WTC11 (cell line): ENCODE results near the gene RBM20. TPM values are rescaled to one million over a fixed set of nuclear protein-coding genes. Genes with fewer than 3 reads are reported as not detected.

ENCODE experiments used
- ATAC-seq: fragments of 200-7000 bp; cut with Tn5 transposase; 2 replicates; pipeline ENCODE4 v1.10.0; 2021; ENCODE audit warnings: mild to moderate bottlenecking, moderate library complexity
- CTCF ChIA-PET: fragments of 300-600 bp; sonication (Branson Sonifier 250); formaldehyde crosslinking; loops from one replicate; lab custom pipeline; 2021; ENCODE audit warnings: antibody characterized with exemption; lab: Charles Lee
- POLR2A ChIA-PET: fragments of 350-600 bp; sonication (Branson Sonifier 250); formaldehyde crosslinking; loops from one replicate; lab custom pipeline; 2021; ENCODE audit warnings: antibody characterized with exemption; lab: Charles Lee
- DNase-seq: peaks from one replicate; pipeline ENCODE4 v3.0.0; 2021; ENCODE audit warnings: low spot score
- H3K27ac Mint-ChIP-seq: 2 replicates; pipeline ENCODE4 v1.8.0; 2021; ENCODE audit warnings: mixed read lengths
- H3K27me3 Mint-ChIP-seq: 2 replicates; pipeline ENCODE4 v1.8.0; 2021; ENCODE audit warnings: low read depth, mild to moderate bottlenecking, moderate library complexity, mixed read lengths
- H3K36me3 Mint-ChIP-seq: 2 replicates; pipeline ENCODE4 v1.8.0; 2021; ENCODE audit warnings: mixed read lengths
- H3K4me1 Mint-ChIP-seq: 2 replicates; pipeline ENCODE4 v1.8.0; 2022; ENCODE audit warnings: mixed read lengths
- H3K4me3 Mint-ChIP-seq: 2 replicates; pipeline ENCODE4 v1.8.0; 2021; ENCODE audit warnings: mild to moderate bottlenecking, moderate library complexity, mixed read lengths
- H3K9me3 Mint-ChIP-seq: 2 replicates; pipeline ENCODE4 v1.8.0; 2021; ENCODE audit warnings: mixed read lengths
- CBFB ChIP-seq: sonication (generic); formaldehyde crosslinking; IDR thresholded peaks from 2 replicates; pipeline ENCODE4 v1.8.1; 2022; ENCODE audit warnings: mild to moderate bottlenecking, low read depth, missing genetic modification reagents
- EMX1 ChIP-seq: fragments of 250-450 bp; sonication (Bioruptor Pico); IDR thresholded peaks from 2 replicates; pipeline ENCODE4 v1.8.0; 2021; ENCODE audit warnings: mild to moderate bottlenecking
- FOXP1 ChIP-seq: sonication (generic); formaldehyde crosslinking; IDR thresholded peaks from 2 replicates; pipeline ENCODE4 v1.8.0; 2022; ENCODE audit warnings: missing genetic modification reagents, mild to moderate bottlenecking, moderate library complexity, borderline replicate concordance
- JAZF1 ChIP-seq: fragments of 250-450 bp; sonication (Bioruptor Pico); IDR thresholded peaks from 2 replicates; pipeline ENCODE4 v1.9.0; 2021; ENCODE audit warnings: moderate library complexity, mild to moderate bottlenecking, inconsistent platforms
- NFE2L1 ChIP-seq: sonication (generic); formaldehyde crosslinking; IDR thresholded peaks from 2 replicates; pipeline ENCODE4 v1.8.1; 2023; ENCODE audit warnings: missing genetic modification reagents
- NFYB ChIP-seq: sonication (generic); formaldehyde crosslinking; conservative IDR thresholded peaks from 2 replicates; pipeline ENCODE4 v1.8.0; 2022; ENCODE audit warnings: low read depth, missing genetic modification reagents
- RORB ChIP-seq: fragments of 250-450 bp; sonication (Bioruptor Pico); IDR thresholded peaks from 2 replicates; pipeline ENCODE4 v1.9.0; 2021; ENCODE audit warnings: mild to moderate bottlenecking
- SMAD3 ChIP-seq: sonication (generic); formaldehyde crosslinking; IDR thresholded peaks from 2 replicates; pipeline ENCODE4 v1.8.0; 2022; ENCODE audit warnings: missing genetic modification reagents, mild to moderate bottlenecking, borderline replicate concordance
- SP1 ChIP-seq: sonication (generic); formaldehyde crosslinking; conservative IDR thresholded peaks from 2 replicates; pipeline ENCODE4 v1.8.1; 2022; ENCODE audit warnings: missing genetic modification reagents
- ZNF138 ChIP-seq: sonication (generic); formaldehyde crosslinking; conservative IDR thresholded peaks from 2 replicates; pipeline ENCODE4 v1.8.1; 2022; ENCODE audit warnings: mild to moderate bottlenecking, moderate library complexity, missing genetic modification reagents
- ZNF232 ChIP-seq: sonication (generic); formaldehyde crosslinking; IDR thresholded peaks from 2 replicates; pipeline ENCODE4 v1.8.0; 2022; ENCODE audit warnings: mild to moderate bottlenecking, missing genetic modification reagents
- total RNA-seq: library from RNA; stranded (reverse); gene quantifications from 3 replicates; pipeline ENCODE4 v1.2.3, GENCODE V29; 2021
- TF ChIP-seq, protein P1 (sequence below): sonication (generic); formaldehyde crosslinking; IDR thresholded peaks from 2 replicates; pipeline ENCODE4 v1.8.0; 2022; ENCODE audit warnings: mild to moderate bottlenecking, missing genetic modification reagents
- TF ChIP-seq, protein P2 (sequence below): sonication (generic); formaldehyde crosslinking; IDR thresholded peaks from 2 replicates; pipeline ENCODE4 v1.8.0; 2022; ENCODE audit warnings: mild to moderate bottlenecking, missing genetic modification reagents
- TF ChIP-seq, protein P3 (sequence below): sonication (generic); formaldehyde crosslinking; IDR thresholded peaks from 2 replicates; pipeline ENCODE4 v1.8.1; 2022; ENCODE audit warnings: missing genetic modification reagents, borderline replicate concordance
- TF ChIP-seq, protein P4 (sequence below): sonication (generic); formaldehyde crosslinking; IDR thresholded peaks from 2 replicates; pipeline ENCODE4 v1.8.1; 2023; ENCODE audit warnings: mild to moderate bottlenecking, missing genetic modification reagents
- TF ChIP-seq, protein P5 (sequence below): sonication (generic); formaldehyde crosslinking; IDR thresholded peaks from 2 replicates; pipeline ENCODE4 v1.8.0; 2023; ENCODE audit warnings: missing genetic modification reagents, mild to moderate bottlenecking, borderline replicate concordance
- TF ChIP-seq, protein P6 (sequence below): sonication (generic); formaldehyde crosslinking; IDR thresholded peaks from 2 replicates; pipeline ENCODE4 v1.8.1; 2022; ENCODE audit warnings: mild to moderate bottlenecking, moderate library complexity, missing genetic modification reagents
- TF ChIP-seq, protein P7 (sequence below): sonication (generic); formaldehyde crosslinking; IDR thresholded peaks from 2 replicates; pipeline ENCODE4 v1.8.1; 2022; ENCODE audit warnings: low read depth, missing genetic modification reagents, borderline replicate concordance
- TF ChIP-seq, protein P8 (sequence below): sonication (generic); formaldehyde crosslinking; IDR thresholded peaks from 2 replicates; pipeline ENCODE4 v1.8.1; 2022; ENCODE audit warnings: mild to moderate bottlenecking, missing genetic modification reagents, moderate library complexity, borderline replicate concordance

Gene RBM20
- total RNA-seq, 1 experiment from 2014 or later: 0.52 TPM

DNA sequence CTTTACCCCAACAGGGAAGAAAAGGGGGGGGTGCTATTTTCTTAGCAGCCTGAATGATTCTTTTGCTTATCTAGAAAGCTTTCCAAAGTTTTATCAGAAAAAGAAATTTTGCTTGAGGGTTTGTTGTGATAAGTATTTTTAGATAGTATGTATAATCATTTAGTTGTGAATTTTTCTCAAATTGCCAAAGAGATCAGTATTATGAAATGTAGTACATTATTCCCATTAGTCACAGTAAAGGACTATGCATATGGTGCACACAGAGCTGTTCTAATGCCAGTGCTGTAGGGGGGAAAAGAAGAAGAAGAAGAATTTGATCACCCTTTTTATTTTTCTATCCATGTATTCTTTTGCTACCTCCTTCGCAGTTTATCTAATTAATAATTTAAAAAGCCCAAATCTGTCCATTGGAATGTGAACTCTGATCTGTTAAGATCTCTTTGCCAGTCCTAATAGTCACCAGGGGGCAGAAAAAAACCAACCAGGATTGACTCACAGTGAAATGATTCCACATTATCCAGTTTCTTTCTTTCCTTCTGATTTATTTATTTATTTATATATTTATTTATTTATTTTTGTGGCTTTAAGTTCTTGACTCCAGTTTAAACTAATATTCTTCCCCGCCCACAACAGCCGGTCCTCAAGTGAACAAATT, 4.7 kb downstream of the RBM20 start (continued):
- no peak for TF ChIP-seq ZNF138 (CRISPR knock-in tag)
- TF ChIP-seq SP1 (CRISPR knock-in tag): no peak
- TF ChIP-seq EMX1 (CRISPR knock-in tag): no peak
- TF ChIP-seq, protein P1, sequence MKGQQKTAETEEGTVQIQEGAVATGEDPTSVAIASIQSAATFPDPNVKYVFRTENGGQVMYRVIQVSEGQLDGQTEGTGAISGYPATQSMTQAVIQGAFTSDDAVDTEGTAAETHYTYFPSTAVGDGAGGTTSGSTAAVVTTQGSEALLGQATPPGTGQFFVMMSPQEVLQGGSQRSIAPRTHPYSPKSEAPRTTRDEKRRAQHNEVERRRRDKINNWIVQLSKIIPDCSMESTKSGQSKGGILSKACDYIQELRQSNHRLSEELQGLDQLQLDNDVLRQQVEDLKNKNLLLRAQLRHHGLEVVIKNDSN (CRISPR knock-in tag): no peak
- TF ChIP-seq, protein P2, sequence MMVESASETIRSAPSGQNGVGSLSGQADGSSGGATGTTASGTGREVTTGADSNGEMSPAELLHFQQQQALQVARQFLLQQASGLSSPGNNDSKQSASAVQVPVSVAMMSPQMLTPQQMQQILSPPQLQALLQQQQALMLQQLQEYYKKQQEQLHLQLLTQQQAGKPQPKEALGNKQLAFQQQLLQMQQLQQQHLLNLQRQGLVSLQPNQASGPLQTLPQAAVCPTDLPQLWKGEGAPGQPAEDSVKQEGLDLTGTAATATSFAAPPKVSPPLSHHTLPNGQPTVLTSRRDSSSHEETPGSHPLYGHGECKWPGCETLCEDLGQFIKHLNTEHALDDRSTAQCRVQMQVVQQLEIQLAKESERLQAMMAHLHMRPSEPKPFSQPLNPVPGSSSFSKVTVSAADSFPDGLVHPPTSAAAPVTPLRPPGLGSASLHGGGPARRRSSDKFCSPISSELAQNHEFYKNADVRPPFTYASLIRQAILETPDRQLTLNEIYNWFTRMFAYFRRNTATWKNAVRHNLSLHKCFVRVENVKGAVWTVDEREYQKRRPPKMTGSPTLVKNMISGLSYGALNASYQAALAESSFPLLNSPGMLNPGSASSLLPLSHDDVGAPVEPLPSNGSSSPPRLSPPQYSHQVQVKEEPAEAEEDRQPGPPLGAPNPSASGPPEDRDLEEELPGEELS (CRISPR knock-in tag): no peak
- TF ChIP-seq JAZF1 (CRISPR knock-in tag): no peak
- no peak for TF ChIP-seq SMAD3 (CRISPR knock-in tag)
- TF ChIP-seq, protein P3, sequence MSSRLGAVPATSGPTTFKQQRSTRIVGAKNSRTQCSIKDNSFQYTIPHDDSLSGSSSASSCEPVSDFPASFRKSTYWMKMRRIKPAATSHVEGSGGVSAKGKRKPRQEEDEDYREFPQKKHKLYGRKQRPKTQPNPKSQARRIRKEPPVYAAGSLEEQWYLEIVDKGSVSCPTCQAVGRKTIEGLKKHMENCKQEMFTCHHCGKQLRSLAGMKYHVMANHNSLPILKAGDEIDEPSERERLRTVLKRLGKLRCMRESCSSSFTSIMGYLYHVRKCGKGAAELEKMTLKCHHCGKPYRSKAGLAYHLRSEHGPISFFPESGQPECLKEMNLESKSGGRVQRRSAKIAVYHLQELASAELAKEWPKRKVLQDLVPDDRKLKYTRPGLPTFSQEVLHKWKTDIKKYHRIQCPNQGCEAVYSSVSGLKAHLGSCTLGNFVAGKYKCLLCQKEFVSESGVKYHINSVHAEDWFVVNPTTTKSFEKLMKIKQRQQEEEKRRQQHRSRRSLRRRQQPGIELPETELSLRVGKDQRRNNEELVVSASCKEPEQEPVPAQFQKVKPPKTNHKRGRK (CRISPR knock-in tag): no peak

DNA sequence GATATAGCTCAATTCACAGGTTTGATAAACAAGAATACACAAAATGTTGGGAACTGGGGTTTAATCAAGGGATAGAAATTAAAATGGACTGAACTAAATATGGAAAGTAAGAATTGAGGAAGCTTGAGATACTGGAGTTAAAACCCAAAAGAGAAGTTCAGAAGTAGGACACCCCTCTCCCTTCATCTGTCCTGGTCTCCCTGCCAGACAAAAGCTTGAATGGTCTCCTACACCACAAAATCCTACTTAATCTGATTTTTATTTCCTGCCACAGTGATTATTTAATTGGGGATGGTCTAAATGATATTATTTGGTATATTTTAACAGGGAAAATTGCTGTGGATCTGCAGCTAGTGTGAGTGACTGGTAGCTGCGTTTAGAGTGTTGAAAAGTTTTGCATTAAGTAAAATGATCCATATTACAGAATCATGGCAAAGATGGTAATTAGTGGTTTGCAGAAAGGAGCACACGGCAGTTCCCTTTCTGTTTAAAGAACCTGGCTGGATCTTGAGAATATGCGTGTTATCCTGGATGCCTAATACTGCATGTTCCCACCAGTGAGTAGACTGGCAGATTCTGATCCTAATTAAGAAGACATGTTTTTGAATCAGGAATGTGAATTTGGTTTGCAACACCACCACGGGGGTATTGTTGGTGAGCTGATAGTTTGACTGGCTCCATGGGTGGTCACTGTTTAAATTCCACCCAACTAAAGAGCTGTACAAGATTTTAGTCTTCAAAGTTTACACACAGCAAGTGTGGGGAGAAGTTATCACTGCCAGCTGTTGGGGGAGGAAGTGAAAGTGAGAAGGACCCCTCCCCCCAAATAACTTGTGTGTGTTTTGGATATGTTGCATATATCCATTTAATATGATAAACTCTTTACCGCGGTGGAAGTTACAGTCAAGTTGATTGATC, 5.5 kb downstream of the RBM20 start:
- Mint-ChIP-seq H3K9me3 (no peaks in the 10 kb centered on the region), H3K27ac (no peak overlapping the region), H3K4me3 (no peak overlapping the region), H3K27me3 (peaks cover 24% of the 10 kb centered on the region), H3K36me3 (no peaks in the 10 kb centered on the region), H3K4me1 (peaks cover 17% of the 10 kb centered on the region)
- ChIA-PET POLR2A (no interaction called here), CTCF (interaction anchor here (1.4 to 2.1 kb wide), 2 partner anchors 10 to 22 kb away, joined by 3 to 9 read pairs; no protein-coding TSS in a partner anchor)
- no peak for ATAC-seq
- TF ChIP-seq NFE2L1 (CRISPR knock-in tag) (no peak), CBFB (CRISPR knock-in tag) (no peak), ZNF232 (CRISPR knock-in tag) (no peak), NFYB (CRISPR knock-in tag) (no peak), FOXP1 (CRISPR knock-in tag) (no peak), RORB (no peak)
- TF ChIP-seq, protein P4, sequence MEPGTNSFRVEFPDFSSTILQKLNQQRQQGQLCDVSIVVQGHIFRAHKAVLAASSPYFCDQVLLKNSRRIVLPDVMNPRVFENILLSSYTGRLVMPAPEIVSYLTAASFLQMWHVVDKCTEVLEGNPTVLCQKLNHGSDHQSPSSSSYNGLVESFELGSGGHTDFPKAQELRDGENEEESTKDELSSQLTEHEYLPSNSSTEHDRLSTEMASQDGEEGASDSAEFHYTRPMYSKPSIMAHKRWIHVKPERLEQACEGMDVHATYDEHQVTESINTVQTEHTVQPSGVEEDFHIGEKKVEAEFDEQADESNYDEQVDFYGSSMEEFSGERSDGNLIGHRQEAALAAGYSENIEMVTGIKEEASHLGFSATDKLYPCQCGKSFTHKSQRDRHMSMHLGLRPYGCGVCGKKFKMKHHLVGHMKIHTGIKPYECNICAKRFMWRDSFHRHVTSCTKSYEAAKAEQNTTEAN (CRISPR knock-in tag): no peak
- TF ChIP-seq, protein P5, sequence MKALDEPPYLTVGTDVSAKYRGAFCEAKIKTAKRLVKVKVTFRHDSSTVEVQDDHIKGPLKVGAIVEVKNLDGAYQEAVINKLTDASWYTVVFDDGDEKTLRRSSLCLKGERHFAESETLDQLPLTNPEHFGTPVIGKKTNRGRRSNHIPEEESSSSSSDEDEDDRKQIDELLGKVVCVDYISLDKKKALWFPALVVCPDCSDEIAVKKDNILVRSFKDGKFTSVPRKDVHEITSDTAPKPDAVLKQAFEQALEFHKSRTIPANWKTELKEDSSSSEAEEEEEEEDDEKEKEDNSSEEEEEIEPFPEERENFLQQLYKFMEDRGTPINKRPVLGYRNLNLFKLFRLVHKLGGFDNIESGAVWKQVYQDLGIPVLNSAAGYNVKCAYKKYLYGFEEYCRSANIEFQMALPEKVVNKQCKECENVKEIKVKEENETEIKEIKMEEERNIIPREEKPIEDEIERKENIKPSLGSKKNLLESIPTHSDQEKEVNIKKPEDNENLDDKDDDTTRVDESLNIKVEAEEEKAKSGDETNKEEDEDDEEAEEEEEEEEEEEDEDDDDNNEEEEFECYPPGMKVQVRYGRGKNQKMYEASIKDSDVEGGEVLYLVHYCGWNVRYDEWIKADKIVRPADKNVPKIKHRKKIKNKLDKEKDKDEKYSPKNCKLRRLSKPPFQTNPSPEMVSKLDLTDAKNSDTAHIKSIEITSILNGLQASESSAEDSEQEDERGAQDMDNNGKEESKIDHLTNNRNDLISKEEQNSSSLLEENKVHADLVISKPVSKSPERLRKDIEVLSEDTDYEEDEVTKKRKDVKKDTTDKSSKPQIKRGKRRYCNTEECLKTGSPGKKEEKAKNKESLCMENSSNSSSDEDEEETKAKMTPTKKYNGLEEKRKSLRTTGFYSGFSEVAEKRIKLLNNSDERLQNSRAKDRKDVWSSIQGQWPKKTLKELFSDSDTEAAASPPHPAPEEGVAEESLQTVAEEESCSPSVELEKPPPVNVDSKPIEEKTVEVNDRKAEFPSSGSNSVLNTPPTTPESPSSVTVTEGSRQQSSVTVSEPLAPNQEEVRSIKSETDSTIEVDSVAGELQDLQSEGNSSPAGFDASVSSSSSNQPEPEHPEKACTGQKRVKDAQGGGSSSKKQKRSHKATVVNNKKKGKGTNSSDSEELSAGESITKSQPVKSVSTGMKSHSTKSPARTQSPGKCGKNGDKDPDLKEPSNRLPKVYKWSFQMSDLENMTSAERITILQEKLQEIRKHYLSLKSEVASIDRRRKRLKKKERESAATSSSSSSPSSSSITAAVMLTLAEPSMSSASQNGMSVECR (CRISPR knock-in tag): no peak
- TF ChIP-seq, protein P6, sequence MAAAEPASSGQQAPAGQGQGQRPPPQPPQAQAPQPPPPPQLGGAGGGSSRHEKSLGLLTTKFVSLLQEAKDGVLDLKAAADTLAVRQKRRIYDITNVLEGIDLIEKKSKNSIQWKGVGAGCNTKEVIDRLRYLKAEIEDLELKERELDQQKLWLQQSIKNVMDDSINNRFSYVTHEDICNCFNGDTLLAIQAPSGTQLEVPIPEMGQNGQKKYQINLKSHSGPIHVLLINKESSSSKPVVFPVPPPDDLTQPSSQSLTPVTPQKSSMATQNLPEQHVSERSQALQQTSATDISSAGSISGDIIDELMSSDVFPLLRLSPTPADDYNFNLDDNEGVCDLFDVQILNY: no peak
- TF ChIP-seq, protein P7, sequence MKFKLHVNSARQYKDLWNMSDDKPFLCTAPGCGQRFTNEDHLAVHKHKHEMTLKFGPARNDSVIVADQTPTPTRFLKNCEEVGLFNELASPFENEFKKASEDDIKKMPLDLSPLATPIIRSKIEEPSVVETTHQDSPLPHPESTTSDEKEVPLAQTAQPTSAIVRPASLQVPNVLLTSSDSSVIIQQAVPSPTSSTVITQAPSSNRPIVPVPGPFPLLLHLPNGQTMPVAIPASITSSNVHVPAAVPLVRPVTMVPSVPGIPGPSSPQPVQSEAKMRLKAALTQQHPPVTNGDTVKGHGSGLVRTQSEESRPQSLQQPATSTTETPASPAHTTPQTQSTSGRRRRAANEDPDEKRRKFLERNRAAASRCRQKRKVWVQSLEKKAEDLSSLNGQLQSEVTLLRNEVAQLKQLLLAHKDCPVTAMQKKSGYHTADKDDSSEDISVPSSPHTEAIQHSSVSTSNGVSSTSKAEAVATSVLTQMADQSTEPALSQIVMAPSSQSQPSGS (CRISPR knock-in tag): no peak
- TF ChIP-seq, protein P8, sequence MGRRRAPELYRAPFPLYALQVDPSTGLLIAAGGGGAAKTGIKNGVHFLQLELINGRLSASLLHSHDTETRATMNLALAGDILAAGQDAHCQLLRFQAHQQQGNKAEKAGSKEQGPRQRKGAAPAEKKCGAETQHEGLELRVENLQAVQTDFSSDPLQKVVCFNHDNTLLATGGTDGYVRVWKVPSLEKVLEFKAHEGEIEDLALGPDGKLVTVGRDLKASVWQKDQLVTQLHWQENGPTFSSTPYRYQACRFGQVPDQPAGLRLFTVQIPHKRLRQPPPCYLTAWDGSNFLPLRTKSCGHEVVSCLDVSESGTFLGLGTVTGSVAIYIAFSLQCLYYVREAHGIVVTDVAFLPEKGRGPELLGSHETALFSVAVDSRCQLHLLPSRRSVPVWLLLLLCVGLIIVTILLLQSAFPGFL (CRISPR knock-in tag): no peak
- DNase-seq: no peak
